HG02571 (cell line): ENCODE measurements around the gene ESR2.
"Not testable (repeated sequence)": the region's sequence is repeated elsewhere in the genome, so short reads cannot be mapped to it uniquely, and the experiment has no call there.

Experiments
- ATAC-seq: cut with Tn5 transposase; IDR thresholded peaks from one replicate; pipeline ENCODE4 v1.9.1; 2021; ENCODE audit warnings: mild to moderate bottlenecking, moderate library complexity; ENCODE audit not compliant: unreplicated experiment

The ESR2 gene

DNA sequence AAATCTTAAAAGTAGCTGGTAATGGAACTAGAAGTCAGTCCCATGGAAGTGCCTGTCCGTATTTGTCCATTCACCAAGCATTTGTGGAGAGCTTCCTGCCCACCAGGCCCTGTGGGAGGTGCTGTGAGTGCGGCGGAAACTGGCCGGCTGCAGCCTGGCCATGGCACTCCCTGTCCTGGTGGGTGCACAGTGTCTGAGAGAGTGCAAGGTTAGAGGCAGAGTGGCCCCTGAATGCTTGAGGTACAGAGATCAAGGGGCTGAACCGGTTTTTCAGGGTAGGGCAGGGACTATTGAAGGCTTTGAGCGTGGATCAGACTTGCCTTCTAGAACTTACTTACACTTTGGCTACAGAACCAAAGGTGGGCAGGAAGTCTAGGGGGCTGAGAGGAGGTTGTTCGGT is 92.9 kb downstream of the ESR2 start:
- ATAC-seq, result no peak

DNA sequence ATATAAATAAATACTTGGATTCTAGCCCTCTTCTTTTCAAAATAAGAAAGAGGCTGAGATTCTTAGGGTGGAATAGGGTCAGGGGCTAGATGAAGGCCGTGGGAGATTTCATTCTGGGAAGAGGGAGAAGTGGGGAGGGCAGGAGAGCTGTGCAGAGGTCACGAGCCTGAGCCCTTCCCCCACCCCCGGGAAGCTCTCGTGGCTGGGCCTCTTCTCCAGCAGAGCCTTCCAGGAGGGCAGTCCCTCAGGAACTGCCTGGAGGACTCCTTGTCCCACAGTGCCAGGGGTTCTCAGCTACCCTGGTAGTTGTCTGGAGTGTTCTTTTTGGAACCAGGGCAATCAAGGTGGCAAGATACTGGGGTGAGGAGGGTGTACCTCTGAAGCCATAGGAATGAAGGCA is 94.0 kb downstream of the ESR2 start:
- ATAC-seq, result no peak

DNA sequence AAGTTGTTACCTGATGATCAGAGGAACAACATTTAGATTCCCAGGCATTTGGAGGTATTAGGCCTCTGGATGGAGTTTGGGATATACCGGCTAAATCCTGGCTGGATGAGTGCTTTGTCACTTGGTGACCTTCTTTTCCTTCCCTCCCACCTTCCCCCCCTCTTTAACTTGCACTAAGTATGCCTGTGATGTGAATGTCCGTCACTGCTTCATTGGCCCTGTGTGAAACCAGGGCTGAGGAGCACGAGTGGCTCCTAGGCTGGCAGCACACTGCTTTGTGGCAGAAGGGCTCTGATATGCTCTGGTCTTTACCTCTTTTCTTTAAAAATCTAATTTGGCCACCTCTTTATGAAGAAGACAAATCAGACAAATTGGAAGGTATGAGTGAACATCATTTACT is 95.7 kb downstream of the ESR2 start:
- no peak for ATAC-seq

DNA sequence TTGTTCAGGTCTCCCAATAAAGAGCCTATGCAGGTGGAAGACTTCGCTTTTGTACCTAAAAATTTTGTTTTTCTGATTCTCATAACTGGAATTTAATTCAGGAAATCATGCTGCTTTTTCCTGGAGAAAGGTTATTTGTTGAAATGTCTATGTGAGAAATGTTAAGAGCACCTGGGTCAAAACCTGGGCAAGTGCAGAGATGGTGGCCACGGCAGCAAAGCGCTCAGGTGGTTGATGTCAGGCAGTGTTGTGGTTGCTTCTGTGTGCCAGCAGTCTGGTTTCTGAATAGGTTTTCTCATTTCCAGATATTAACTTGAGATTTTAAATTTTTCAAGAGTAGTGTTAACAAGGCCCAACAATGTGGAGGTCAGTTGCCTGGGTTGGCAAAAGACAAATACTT is 96.2 kb downstream of the ESR2 start:
- ATAC-seq, result no peak

DNA sequence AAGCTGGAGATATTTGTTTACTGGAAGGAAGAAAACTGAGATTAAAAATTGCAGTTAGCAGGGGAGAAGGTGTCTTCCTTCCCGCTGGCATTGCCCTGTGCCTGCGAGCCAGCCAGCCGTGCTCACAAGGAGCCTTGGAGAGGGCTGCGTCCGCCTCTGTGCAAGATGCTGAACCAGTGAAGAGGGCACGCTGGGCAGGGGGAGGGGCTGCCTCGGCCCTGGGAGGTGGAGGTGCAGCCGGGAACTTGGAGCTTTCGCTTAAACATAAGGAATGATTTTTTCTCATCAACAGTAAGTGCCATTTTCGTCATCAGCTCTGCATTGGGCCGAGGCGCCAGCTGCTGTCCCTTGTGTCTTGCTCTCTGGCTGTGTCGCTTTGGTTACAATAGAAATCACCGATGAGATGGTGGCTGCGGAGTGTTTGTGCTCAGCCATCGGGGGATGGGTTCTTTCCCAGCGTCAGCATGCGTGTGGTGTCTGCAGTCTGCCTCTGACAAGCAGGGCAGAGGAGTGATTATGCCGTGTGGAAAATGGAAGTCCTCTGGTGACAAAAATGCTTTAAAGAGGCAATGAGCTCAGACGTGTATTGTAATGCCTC is 97.3 kb downstream of the ESR2 start:
- ATAC-seq, result peak; percentile 54

DNA sequence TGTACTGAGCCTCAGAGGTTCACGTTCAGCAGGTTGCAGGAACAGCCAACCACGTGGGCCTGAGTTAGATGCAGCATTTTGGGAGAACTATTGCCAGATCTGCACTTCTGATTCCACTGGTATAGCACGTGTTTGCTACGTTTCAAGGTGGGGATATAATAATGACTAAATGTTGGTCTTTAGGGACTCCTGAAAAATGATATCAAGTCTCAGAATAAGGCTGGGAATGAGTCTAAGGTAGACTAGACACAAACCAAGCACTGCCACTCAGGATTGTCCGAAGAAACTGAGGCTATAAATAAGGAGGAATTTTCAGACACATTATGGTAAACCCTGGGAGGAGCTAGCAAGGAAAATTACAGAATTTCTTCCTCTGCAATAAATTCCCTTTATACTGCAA is 98.1 kb downstream of the ESR2 start:
- no peak for ATAC-seq

DNA sequence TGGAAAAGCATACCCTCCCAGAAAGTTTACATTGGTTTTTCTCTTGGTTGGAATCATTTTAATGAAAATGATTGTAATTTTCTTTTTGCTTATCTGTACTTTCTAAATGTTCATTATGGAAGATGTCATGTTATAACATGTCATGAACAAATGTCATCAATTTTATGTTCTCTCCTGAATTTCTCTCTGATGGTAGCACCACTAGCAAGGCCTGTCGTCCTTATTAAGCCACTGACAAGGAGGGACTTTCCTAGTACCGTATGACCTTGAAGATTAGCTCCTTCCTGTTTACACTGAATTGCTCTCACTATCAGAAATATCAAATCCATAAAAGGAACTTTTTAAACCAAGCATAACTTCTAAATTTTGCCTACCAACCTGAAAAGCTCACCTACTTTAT is 99.0 kb downstream of the ESR2 start:
- no peak for ATAC-seq

DNA sequence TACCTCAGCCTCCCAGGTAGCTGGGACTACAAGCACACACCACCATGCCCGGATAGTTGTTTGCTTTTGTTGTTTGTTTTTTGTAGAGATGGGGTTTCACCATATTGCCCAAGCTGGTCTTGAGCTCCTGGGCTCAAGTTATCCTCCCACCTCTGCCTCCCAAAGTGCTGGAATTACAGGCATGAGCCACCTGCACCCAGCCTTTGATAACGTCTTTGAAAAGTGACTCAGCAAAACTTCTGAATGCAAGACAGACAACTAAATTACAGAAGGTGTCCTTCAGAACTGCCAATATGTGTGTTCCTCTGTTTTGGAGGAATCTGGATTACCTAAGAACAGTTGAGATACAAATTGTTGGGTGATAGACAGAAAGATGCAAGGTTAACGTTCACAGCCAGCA is 99.8 kb downstream of the ESR2 start:
- ATAC-seq, result no peak

DNA sequence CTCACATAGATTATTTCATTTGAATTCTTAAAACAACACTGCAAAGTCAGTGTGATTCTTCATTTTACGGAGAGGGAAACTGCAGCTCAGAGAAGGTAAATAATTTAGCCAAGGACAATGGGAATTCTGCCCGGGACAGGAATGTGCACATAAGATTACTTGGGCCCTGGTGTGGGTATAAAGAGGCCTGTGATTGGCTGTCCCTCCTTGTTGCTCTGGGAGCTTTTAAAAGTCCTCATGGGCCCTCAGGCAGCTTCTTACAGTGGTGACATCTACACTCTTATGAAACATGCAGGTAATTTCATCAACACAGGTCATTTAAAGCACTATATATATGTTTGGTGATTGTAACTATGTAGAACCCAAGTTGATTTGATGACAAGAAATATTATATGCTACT is 100.3 kb downstream of the ESR2 start:
- no peak for ATAC-seq

DNA sequence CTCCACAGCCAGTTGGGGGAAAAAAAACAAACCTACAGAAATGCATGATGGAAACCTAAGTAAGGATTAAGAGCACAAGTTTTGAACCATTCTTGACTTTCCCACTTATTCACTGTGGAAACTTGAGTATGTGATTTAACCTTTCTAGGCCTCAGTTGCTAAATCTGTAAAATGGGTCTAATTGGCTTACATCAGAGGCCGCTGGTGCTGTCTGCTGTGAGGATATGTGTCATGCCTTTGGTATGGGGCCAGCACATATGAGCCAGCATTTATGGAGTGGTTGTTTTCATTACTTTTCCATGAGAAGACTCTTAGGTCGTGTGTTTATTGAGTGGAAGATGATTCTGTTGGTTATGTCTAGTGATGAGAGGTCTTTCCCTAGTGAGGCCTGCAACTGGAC is 102.4 kb downstream of the ESR2 start:
- no peak for ATAC-seq

DNA sequence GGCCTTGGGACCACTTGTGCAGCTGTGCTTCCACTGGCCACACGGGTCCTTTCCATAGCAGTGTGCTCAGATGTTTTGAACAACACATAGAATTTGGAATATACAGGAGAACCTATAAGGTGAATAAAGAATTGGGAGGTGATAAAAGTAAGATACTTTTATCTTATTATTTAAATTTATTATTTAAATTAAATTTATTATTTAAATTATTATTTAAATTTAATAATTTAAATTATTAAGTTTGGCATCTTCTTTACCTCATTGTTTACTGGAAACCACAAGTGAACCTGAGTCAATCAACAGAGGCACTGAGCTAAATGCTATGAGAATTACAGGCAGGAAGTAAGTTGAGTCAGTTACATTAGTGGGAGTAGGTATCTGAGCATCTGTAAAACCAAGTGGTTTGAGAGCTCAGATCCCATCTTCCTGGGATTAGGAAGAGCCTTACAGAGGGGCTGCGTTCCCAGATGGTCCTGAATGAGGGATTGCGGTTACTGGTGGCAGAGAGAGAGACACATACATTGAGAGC is 103.1 kb downstream of the ESR2 start:
- no peak for ATAC-seq

DNA sequence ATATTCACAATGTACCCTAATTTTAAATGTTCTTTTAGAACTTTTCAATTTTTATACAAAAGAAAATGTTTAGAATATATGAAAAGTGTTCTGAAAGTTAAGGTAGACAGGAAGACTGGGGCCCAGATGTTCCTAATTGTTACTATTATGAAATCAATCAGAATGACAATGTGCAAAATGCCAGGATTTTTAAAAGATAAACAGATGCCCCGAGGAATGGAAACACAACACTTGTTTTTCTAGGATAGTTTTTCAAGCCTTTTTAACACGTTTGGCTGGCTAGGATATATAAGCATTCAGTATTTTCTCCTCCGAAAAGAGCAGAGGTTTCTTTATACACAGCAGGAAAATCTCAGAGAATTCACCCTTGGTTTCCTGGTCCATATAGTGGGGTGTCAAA is 106.8 kb downstream of the ESR2 start:
- ATAC-seq, result no peak

DNA sequence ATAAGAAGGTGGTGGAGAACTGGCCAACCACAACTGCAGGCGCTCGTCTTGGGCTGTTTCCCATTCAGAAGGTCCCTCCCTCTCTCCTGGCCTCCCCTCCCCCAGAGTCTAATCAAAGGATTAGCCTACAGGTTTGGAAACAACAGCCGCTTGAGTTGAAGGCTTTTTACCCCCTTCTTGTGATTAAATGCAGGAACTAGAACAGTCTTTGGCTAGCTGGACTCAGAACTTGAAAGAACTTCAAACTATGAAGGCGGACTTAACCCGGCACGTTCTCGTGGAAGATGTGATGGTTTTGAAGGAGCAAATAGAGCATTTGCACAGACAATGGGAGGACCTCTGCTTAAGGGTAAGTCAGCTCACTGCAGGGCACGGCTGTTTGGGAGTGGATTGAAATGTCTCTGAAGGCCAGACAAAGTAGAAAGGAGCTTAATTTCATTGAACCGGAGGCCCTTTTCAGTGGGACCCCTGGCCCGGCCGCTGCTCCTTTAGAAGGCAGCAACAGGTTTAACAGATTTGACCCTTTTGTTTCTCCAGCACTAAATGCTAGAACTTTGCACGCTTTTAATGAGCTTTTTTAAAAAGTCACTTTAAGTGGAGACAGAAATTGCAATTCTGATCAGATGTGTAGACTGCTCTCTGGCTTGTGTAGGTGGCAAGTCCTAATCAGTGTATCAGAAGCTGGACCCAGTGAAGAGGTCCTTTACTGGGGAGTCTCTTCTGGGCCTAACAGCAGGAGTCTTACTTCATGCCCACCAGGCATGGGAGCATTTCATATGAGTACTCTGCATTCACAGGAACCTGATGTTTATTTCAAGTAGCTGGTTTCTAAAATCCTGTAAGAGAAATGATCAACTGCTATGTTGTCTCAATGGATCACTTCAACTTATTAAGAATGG is 107.7 kb downstream of the ESR2 start:
- no peak for ATAC-seq

DNA sequence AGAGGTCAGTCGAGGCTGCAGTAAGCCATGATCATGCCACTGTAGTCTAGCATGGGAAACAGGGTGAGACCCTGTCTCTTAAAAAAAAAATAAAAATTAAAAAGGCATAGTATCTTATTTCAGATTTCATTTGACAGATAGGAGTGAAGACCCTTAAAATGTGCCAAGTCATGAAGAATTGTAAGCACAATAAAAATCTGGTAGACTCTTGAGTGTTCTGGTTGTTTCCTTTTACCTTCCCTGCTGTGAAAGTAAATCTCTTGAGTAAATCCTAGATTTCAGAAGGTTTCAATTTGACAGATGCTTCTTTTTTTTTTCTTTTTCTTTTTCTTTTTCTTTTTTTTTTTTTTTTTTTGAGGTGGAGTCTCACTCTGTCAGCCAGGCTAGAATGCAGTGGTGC is 109.0 kb downstream of the ESR2 start:
- no peak for ATAC-seq

DNA sequence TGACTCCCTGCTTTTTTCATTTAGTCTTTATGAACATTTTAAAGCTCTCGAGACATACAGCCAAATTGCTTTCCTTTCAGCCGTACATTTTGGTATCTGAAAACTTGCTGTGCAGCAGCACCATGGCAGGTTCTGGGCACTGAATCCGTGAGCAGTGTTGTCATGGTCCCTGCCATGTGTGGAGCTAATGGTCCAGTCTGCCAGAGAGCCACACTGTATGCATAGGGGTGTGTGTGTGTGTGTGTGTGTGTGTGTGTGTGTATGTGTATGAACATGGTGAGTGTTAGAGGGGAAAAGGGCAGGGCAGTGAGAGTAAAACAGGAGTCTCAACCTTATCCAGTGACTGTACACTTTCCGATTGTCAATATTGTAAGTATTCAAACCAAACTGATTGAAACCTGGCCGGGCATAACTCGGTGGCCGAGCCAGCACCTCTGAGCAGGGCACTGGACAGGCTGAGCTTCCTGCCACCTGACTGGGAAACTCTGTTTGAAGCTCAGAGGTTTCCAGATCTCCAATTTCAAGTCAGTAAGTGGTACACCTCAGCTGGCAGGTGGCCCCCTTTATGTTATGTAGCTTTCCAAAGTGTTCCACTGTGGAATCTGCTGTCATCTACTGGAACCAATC is 110.0 kb downstream of the ESR2 start:
- no peak for ATAC-seq

DNA sequence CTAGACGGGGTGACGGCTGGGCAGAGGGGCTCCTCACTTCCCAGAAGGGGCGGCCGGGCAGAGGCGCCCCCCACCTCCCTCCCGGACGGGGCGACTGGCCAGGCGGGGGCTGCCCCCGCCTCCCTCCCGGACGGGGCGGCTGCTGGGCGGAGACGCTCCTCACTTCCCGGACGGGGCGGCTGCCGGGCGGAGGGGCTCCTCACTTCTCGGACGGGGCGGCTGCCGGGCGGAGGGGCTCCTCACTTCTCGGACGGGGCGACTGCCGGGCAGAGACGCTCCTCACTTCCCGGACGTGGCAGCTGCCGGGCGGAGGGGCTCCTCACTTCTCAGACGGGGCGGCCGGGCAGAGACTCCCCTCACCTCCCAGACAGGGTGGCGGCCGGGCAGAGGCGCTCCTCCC is 111.3 kb downstream of the ESR2 start:
- ATAC-seq, result not testable (repeated sequence)

DNA sequence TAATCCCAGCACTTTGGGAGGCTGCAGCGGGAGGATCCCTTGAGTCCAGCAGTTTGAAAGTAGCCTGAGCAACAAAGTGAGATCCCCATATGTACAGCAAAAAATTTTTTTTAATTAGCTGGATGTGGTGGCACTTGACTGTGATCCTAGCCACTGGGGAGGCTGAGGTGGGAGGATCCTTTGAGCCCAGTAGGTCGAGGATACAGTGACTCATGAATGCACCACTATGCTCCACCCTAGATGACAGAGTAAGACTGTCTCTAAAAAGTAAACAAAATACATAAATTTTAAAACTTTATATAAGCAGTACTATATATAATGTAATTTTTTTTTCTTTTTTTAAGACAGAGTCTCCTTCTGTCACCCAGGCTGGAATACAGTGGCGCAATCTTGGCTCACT is 115.4 kb downstream of the ESR2 start:
- no peak for ATAC-seq

DNA sequence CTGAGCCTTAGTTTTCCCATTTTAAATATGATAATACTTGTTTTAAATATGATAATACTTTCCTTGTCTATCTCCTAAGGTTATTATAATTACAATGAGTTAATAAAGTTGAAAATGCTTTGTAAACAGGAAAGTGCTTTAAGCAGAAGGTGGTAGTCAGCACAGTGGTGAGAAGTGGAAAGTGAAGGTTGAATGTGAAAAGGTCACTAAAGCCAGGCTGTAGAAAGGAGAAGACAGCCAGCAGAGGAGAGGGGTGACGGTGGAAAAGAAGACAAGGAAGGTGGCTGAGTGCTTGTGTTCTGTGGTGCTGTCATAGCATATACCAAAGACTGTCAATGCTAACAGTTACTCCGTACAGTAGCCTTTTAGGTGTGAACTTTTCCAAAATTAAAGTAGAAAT is 117.8 kb downstream of the ESR2 start:
- no peak for ATAC-seq

DNA sequence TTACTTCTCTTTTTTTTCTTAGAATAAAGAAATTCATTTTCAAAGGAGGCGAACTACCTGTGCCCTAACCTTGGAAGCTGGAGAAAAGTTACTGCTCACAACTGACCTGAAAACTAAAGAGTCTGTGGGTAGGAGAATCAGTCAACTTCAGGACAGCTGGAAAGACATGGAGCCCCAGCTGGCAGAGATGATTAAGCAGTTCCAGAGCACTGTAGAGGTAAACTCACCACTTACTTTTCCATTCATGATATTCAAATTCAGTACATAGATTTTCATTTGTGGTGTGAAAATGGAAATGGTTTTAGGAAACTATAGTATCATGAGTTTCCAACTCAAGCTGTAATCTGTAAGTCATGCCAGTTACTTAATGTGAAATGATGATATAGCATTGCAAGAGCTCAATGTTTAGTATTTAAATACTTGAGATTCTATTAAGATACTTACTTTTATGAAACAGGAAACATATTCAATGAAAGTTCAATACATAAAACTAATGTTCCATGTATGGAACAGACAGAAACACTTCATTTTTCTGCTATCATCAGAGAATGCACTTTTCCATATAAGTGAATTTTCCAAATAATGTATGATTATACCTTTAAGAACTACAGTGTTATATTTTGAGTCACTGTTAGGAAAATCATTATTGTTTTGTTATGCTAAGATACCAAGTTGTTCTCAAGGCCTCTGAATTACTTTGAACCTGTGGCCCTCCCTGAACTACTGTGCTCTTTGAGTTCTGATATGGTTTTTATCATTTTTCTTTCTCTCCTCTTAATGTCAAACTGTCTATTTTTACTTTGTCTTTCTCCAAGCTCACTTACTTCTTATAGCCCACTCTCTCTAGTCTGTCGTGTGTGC is 119.0 kb downstream of the ESR2 start:
- no peak for ATAC-seq

DNA sequence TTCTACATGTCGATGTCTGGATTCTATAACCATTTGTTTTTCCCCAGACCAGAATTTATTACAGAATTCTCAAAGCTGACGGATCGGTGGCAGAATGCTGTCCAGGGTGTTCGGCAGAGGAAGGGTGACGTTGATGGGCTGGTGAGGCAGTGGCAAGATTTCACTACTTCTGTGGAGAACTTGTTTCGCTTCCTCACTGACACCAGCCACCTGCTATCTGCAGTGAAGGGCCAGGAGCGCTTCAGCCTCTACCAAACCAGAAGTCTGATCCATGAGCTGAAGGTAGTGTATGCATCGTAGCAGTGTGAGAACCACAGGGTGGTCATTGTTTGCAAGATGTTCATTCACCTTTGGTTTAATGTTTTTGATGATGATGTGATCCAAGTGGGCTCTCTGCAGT is 124.0 kb downstream of the ESR2 start:
- ATAC-seq, result no peak

DNA sequence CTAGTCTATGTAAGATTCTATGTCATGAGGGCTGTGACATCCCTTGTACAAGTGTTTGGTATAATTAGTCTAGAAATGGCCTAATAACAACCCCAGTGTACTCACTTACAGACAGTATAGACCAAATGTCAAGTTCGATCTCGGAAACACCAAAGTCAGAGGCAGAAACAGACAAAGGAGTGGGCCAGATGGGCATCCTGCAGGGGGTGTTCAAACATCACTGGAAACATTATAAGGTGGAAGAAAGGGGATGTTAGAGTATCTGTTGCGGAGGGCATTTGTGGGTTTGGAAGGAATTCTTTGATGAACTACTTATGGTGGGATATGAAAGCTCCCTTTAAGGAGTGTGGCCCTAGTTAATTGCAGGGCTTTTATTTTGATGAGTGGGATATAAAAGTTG is 134.6 kb downstream of the ESR2 start:
- no peak for ATAC-seq
